H54 (cell line): ENCODE results near the gene NCOR1.

Experiments used
- DNase-seq: peaks from one replicate; pipeline ENCODE4 v3.0.0; 2011; ENCODE audit warnings: low spot score, mixed read lengths; ENCODE audit not compliant: insufficient read length
- FAIRE-seq: peaks from 3 replicates; lab custom pipeline; 2011; peaks lifted over from hg19 to GRCh38; lab: Jason Lieb, UNC
- POLR2A ChIP-seq: IDR thresholded peaks from 2 replicates; pipeline ENCODE4 v1.6.1; 2011; ENCODE audit warnings: low read depth, mild to moderate bottlenecking, low read length

The NCOR1 gene

GRCh38 chr17:16106161-16106891 is 109.0 kb downstream of the NCOR1 start:
- no peak for TF ChIP-seq POLR2A
- DNase-seq (no peak), FAIRE-seq (no peak)

DNA sequence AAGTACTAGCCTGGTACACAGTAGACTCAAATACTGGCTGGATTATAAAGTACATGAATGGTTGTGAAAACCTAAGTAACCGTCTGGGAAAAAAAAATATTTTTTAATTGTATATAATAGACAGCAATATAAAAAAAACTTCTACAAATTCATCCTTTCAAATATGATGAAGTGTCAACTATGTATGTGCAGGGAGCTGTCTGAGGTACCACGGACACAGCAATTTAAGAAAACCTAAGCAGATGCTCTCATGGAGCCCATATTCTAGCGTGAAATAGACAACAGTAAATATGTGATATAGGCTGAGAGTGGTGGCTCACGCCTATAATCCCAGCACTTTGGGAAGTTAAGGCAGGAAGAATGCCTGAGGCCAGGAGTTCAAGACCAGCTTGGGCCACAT is 111.1 kb downstream of the NCOR1 start:
- no peak for DNase-seq
- no peak for TF ChIP-seq POLR2A
- no peak for FAIRE-seq

- FAIRE-seq: no peak
- no peak for TF ChIP-seq POLR2A
- no peak for DNase-seq
Observed at GRCh38 chr17:16101440-16101839, 113.9 kb downstream of the NCOR1 start.

DNA sequence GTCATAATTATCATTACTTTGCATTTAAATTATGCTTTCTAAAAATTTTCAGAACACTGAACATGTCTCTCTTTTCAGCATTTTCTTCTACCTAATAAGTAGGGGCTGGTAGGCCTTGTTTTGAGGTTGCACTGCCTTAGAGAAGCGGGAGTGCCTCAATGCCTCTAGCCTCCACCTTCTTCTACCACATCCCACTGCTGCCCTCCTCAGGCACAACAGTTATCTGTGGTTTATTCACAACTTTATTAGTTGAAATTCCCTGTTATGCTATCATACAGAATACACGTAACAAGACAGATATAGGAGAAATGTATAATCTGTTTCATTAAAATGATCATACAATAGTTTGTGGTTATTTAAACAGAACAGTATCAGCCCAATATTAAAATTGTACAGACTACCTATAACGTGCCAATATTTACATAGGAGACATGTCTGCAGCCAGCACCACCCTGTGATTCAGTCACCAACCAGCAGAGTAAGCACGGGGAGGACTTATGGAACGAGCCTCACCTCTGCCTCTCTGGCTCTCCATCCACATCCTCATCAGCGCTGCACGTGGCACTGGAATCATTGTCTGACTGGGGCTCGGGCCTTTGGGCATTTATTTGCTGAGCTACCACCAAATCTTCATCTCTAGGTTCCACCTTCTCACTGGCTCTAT is 114.5 kb downstream of the NCOR1 start:
- FAIRE-seq: no peak
- DNase-seq: no peak
- no peak for TF ChIP-seq POLR2A

GRCh38 chr17:16091773-16092172 is 123.6 kb downstream of the NCOR1 start:
- DNase-seq (no peak), FAIRE-seq (peak; percentile 41)
- TF ChIP-seq POLR2A: no peak

- no peak for FAIRE-seq
- no peak for DNase-seq
- no peak for TF ChIP-seq POLR2A
Observed at GRCh38 chr17:16086957-16087356, 128.4 kb downstream of the NCOR1 start.

GRCh38 chr17:16085066-16085699 is 130.2 kb downstream of the NCOR1 start:
- TF ChIP-seq POLR2A: no peak
- no peak for DNase-seq
- no peak for FAIRE-seq

DNA sequence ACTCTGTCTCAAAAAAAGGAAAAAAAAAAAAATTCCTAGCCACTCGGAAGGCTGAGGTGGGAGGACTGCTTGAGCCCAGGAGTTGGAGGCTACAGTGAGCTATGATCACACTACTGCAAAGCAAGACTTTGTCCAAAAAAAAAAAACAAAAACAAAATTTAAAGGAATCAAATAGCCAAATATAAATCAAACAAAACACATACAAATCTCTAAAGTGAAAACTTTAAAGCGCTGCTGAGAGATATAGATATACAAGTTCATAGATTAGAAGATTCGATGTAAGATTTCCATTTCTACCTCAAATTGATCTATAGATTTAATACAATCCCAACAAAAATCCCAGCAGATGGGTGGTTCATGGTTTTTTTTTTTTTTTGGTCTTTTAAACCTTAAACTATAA is 132.1 kb downstream of the NCOR1 start:
- FAIRE-seq (no peak), DNase-seq (no peak)
- no peak for TF ChIP-seq POLR2A

- FAIRE-seq (no peak), DNase-seq (no peak)
- no peak for TF ChIP-seq POLR2A
Observed at GRCh38 chr17:16081507-16082087, 133.7 kb downstream of the NCOR1 start.

DNA sequence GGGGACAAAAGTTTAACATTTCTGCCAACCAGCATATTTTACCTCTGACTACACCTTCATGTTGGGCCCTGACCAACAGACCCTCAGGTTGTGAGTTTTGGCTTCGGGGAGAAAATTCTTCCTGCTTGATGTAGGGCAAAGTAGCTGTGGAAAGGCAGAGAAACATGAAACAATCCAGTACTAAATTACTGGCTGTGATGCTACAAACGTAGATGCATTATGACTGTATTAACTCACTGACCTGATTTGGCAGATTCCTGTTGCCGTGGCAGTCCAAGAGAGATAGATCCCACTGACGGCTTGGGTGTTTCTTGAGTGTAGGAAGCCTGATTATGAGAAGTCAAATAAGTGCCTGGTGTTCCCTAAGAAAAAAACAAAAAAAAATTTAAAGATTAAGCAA is 135.0 kb downstream of the NCOR1 start:
- TF ChIP-seq POLR2A: no peak
- DNase-seq: no peak
- FAIRE-seq: no peak

DNA sequence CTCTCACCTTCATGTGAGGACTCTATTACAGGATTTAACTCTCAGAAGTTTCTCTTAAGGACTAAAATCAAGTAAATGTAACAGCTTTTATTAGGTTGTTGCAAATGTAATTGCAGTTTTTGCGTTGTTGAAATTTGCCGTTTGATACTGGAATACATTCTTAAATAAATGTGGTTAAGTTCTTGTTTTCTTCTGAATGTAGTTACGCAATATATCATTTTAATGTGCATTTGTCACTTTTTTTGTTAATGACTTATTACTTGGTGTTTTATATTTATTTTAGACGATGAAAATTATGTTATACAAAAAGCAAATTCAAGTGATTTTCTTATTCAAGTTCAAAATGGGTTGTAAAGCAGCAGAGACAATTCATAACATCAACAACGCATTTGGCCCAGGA is 139.4 kb downstream of the NCOR1 start:
- TF ChIP-seq POLR2A: no peak
- FAIRE-seq: no peak
- DNase-seq: no peak

DNA sequence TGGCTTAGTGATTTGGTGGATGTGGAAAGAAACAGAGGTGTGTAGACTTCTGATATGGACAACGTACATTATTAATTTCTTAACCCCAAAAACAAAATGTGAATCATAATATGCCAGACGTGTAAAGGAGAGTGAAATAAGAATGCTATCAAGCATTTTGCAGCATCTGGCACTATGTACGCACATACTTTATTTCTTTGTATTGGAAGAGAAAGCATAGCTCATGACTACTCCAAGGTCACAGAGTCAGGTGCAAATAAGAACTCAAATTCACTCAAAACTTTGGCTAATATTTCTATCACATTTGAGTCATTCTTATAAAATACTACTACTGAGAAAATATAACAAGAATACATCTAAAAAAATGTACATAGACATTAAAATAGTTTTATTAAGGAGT is 140.9 kb downstream of the NCOR1 start:
- TF ChIP-seq POLR2A: no peak
- DNase-seq: no peak
- FAIRE-seq: no peak

DNA sequence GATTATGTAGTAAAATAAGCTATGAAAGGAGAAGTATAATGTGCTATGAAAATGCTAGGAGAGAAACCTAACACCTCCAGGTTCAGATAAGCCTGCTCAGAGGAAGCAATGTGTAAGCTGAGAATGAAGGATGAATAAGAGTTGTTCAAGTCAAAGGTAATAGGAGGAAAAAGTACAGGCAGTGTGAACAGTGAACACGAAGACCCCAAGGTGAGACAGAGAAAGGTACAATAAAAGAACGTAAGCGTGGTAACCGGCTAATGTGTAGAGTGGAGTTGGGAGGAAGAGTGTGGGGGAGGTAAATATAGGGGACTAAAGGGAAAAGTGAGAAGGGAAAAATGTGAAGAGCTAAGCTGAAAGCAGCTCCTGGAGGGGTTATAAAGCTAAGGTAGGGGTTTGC is 141.5 kb downstream of the NCOR1 start:
- no peak for FAIRE-seq
- no peak for TF ChIP-seq POLR2A
- DNase-seq: no peak

DNA sequence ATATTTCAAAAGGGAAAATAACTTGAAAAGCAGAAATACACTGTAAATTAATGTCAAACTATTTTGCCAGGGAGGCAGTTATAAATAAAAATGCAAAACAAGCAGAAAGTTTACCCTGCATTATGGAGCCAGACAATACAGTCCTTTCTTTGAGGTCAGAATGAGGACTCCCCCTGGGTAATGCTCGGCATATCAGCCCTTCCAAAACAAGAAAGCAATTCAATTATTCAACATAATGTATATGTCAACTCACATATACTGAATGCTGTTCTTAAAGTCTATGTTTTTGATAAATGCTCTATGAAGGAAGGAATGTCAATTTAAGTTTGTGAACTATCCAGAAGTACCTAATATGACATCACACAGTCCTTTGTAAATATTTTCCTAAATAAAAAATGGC is 143.3 kb downstream of the NCOR1 start:
- no peak for TF ChIP-seq POLR2A
- no peak for FAIRE-seq

GRCh38 chr17:16068323-16068722 is 147.0 kb downstream of the NCOR1 start:
- no peak for TF ChIP-seq POLR2A
- FAIRE-seq: no peak
- no peak for DNase-seq

More for the DNA sequence above, 143.3 kb downstream of the NCOR1 start:
- no peak for DNase-seq
